C4-2B (cell line): ENCODE measurements around the gene SCRT2.
"Not testable (repeated sequence)": the region's sequence is repeated elsewhere in the genome, so short reads cannot be mapped to it uniquely, and the experiment has no call there.

Experiments used
- H3K27ac ChIP-seq: fragments of 450-650 bp; 2 replicates; pipeline ENCODE4 v1.5.1; 2017
- ZFX ChIP-seq: fragments of 450-650 bp; IDR thresholded peaks from 2 replicates; pipeline ENCODE4 v1.6.1; 2017
- TF ChIP-seq, protein P1 (sequence below): fragments of 450-650 bp; conservative IDR thresholded peaks from 2 replicates; pipeline ENCODE4 v1.5.1; 2017; ENCODE audit warnings: mild to moderate bottlenecking

SCRT2 gene

GRCh38 chr20:699811-700338, 24.3 kb upstream of the SCRT2 start:
- TF ChIP-seq ZFX, result peak; percentile 23; the same call in 1 of the 2 replicates
- TF ChIP-seq, protein P1, sequence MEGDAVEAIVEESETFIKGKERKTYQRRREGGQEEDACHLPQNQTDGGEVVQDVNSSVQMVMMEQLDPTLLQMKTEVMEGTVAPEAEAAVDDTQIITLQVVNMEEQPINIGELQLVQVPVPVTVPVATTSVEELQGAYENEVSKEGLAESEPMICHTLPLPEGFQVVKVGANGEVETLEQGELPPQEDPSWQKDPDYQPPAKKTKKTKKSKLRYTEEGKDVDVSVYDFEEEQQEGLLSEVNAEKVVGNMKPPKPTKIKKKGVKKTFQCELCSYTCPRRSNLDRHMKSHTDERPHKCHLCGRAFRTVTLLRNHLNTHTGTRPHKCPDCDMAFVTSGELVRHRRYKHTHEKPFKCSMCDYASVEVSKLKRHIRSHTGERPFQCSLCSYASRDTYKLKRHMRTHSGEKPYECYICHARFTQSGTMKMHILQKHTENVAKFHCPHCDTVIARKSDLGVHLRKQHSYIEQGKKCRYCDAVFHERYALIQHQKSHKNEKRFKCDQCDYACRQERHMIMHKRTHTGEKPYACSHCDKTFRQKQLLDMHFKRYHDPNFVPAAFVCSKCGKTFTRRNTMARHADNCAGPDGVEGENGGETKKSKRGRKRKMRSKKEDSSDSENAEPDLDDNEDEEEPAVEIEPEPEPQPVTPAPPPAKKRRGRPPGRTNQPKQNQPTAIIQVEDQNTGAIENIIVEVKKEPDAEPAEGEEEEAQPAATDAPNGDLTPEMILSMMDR, result no peak
- H3K27ac ChIP-seq, result peak overlapping the region; percentile 64

- peak overlapping the region; percentile 64 for H3K27ac ChIP-seq
- TF ChIP-seq ZFX, result no peak
- TF ChIP-seq, protein P1, result no peak
Measured at GRCh38 chr20:699342-699741, 23.7 kb upstream of the SCRT2 start.

- no peak overlapping the region for H3K27ac ChIP-seq
- no peak for TF ChIP-seq ZFX
- TF ChIP-seq, protein P1, result no peak
Measured at GRCh38 chr20:698276-698675, 22.7 kb upstream of the SCRT2 start.

GRCh38 chr20:697826-698225, 22.2 kb upstream of the SCRT2 start:
- H3K27ac ChIP-seq, result no peak overlapping the region
- TF ChIP-seq, protein P1, result no peak
- TF ChIP-seq ZFX, result no peak

GRCh38 chr20:695165-695866, 19.7 kb upstream of the SCRT2 start:
- no peak for TF ChIP-seq ZFX
- TF ChIP-seq, protein P1, result no peak
- H3K27ac ChIP-seq, result peak overlapping the region; percentile 25; the same call in 1 of the 2 replicates

DNA sequence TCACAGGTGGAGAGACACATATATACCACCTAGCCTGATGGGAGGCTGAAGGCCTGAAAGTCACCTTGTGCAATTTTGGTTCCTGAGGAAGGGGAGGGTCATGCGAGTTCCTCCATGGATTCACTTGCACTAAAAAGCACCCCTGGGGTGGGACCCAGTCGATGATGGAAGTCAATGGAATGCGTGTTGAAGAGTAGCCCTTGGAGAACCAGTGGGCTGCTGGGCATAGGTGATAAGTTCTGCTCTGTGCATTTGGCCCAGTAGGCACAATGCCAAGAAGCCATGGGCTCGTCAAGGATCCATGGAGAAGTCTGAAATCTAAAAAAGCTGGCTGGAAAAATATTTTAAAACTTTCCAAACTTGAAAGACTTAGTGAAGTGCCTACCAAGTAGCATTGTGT, 18.9 kb upstream of the SCRT2 start:
- TF ChIP-seq, protein P1, result no peak
- no peak for TF ChIP-seq ZFX
- peak overlapping the region; percentile 25 for H3K27ac ChIP-seq

- H3K27ac ChIP-seq, result not testable (repeated sequence)
Measured at GRCh38 chr20:693786-694185, 18.2 kb upstream of the SCRT2 start.

DNA sequence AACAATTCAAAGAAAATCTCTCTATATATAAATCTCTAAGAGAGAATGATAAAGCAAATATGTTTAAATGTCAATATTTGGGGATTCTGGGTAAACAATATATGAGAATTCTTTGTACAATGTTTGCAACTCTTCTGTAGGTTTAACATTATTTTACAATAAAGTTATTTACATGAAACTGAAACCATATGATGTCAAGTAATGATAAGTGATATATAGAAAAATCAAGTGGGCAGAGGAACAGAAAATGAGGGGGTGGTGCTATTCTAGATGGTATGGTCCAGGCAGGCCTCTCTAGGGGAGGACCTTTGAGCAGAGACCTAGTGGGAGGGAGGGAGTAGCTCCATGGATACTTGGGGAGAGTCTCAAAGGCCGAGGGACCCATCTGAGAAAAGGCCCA, 16.4 kb upstream of the SCRT2 start:
- no peak overlapping the region for H3K27ac ChIP-seq
- TF ChIP-seq, protein P1, result no peak
- no peak for TF ChIP-seq ZFX
